ENCODE results near the gene UGGT1. TPM values are rescaled to one million over a fixed set of nuclear protein-coding genes. Genes with fewer than 3 reads are reported as not detected.

The UGGT1 gene
- total RNA-seq, 1 donor from 2014 or later = 47.1 TPM

DNA sequence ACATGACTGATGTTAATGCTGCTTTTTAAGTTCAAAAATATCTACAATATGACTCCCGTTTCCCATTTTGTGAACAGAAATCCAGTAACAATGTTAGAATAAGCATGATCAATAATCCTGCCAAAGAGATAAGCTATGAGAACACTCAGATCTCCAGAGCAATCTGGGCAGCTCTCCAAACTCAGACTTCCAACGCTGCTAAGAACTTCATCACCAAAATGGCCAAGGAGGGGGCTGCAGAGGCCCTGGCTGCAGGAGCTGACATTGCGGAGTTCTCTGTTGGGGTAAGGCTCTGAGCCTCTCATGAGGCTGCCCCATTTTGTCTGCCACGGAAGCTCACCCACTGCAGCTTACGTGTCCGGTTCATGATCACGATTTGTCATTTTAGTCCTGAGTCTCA is 68.4 kb downstream of the UGGT1 start:
- TF ChIP-seq, protein P1, sequence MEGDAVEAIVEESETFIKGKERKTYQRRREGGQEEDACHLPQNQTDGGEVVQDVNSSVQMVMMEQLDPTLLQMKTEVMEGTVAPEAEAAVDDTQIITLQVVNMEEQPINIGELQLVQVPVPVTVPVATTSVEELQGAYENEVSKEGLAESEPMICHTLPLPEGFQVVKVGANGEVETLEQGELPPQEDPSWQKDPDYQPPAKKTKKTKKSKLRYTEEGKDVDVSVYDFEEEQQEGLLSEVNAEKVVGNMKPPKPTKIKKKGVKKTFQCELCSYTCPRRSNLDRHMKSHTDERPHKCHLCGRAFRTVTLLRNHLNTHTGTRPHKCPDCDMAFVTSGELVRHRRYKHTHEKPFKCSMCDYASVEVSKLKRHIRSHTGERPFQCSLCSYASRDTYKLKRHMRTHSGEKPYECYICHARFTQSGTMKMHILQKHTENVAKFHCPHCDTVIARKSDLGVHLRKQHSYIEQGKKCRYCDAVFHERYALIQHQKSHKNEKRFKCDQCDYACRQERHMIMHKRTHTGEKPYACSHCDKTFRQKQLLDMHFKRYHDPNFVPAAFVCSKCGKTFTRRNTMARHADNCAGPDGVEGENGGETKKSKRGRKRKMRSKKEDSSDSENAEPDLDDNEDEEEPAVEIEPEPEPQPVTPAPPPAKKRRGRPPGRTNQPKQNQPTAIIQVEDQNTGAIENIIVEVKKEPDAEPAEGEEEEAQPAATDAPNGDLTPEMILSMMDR (IDR thresholded peaks at IDR 0.05) = no peak
- H3K27me3 Mint-ChIP-seq (ENCODE audit: low read depth) = no peaks in the 10 kb centered on the region
- H3K9me3 Mint-ChIP-seq (ENCODE audit: low read depth) = no peaks in the 10 kb centered on the region
- DNase-seq (ENCODE audit: low spot score) = no peak
- H3K4me1 Mint-ChIP-seq (ENCODE audit: low read depth) = peaks cover 10% of the 10 kb centered on the region
- H3K4me3 Mint-ChIP-seq (ENCODE audit: unreplicated experiment) = no peak overlapping the region
- peaks cover 21% of the 10 kb centered on the region for H3K36me3 Mint-ChIP-seq (ENCODE audit: low read depth)
- H3K27ac Mint-ChIP-seq (ENCODE audit: unreplicated experiment) = no peak overlapping the region

DNA sequence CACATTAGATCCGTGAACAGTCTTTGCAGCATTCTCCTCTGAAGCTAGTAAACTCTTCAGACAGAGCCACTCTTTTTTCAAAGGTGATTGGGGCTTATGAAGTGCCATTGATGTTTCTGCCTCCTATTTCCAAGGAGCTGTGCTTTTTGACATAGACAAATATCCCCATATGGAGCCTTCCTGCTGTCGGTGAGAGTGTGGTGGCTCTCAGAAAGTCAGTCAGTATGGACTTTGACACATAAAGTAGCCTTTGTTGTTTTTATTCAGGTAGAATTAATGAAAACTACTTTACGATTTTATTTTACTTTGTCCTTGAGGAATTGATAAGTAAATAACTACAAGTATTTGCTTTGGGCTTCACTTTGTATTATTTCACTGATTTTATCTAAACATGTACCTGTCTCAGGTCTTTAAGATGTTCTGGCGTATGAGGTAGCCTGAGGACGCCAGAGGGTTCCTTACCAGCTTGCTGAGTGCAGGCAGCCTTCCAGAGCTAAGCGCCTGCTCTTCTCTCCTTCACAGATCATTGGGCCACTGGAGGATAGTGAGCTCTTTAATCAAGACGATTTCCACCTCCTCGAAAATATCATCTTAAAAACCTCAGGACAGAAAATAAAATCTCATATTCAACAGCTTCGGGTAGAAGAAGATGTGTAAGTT is 69.7 kb downstream of the UGGT1 start:
- H3K27ac Mint-ChIP-seq (ENCODE audit: unreplicated experiment) = no peak overlapping the region
- H3K27me3 Mint-ChIP-seq (ENCODE audit: low read depth) = no peaks in the 10 kb centered on the region
- TF ChIP-seq, protein P1 (IDR thresholded peaks at IDR 0.05) = no peak
- peaks cover 22% of the 10 kb centered on the region for H3K36me3 Mint-ChIP-seq (ENCODE audit: low read depth)
- H3K4me1 Mint-ChIP-seq (ENCODE audit: low read depth) = peaks cover 10% of the 10 kb centered on the region
- H3K4me3 Mint-ChIP-seq (ENCODE audit: unreplicated experiment) = no peak overlapping the region
- no peaks in the 10 kb centered on the region for H3K9me3 Mint-ChIP-seq (ENCODE audit: low read depth)
- DNase-seq (ENCODE audit: low spot score) = no peak

DNA sequence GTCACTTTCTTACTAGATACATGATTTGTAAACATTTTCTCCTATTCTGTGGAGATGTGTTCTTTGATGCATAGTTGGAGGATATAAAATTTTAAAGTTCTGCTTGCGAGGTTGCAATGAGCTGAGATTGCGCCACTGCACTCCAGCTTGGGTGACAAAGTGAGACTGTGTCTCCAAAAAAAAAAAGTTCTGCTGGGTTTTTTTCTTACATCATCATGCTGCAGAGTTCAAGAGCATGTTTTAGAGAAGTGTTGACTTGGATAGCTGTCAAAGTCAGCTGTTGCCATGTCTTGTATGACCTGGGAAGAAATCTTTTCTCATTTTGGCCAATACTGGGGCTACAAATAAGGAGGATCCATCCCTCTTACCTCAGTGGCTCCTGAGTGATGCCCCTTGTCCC is 71.3 kb downstream of the UGGT1 start:
- no peak for DNase-seq (ENCODE audit: low spot score)
- Mint-ChIP-seq H3K4me3 (ENCODE audit: unreplicated experiment) (no peak overlapping the region), H3K27me3 (ENCODE audit: low read depth) (no peaks in the 10 kb centered on the region), H3K4me1 (ENCODE audit: low read depth) (peaks cover 6% of the 10 kb centered on the region), H3K36me3 (ENCODE audit: low read depth) (peaks cover 24% of the 10 kb centered on the region), H3K9me3 (ENCODE audit: low read depth) (no peaks in the 10 kb centered on the region), H3K27ac (ENCODE audit: unreplicated experiment) (no peak overlapping the region)
- TF ChIP-seq, protein P1 (IDR thresholded peaks at IDR 0.05) = no peak

DNA sequence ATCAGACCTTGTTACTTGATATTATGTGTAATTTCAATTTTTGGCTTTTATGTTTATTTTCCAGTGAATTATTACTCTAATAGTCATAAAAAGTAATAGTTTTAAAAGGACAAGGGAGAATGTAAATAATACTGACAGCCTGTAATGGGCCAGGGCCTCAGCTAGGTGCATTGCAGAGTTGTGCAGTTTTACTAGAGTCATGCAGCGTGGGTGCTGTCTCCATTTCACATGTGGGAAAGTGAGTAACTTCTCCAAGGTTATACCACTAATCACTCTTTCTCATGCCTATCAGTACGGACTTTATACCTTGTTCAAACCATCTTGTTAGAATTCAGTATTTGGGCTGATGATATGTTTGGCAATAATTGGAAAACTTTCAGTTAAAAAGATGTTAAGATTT is 73.3 kb downstream of the UGGT1 start:
- no peaks in the 10 kb centered on the region for H3K4me1 Mint-ChIP-seq (ENCODE audit: low read depth)
- H3K4me3 Mint-ChIP-seq (ENCODE audit: unreplicated experiment) = no peak overlapping the region
- DNase-seq (ENCODE audit: low spot score) = no peak
- H3K9me3 Mint-ChIP-seq (ENCODE audit: low read depth) = no peaks in the 10 kb centered on the region
- H3K27ac Mint-ChIP-seq (ENCODE audit: unreplicated experiment) = no peak overlapping the region
- TF ChIP-seq, protein P1 (IDR thresholded peaks at IDR 0.05) = no peak
- H3K36me3 Mint-ChIP-seq (ENCODE audit: low read depth) = peaks cover 24% of the 10 kb centered on the region
- H3K27me3 Mint-ChIP-seq (ENCODE audit: low read depth) = no peaks in the 10 kb centered on the region

DNA sequence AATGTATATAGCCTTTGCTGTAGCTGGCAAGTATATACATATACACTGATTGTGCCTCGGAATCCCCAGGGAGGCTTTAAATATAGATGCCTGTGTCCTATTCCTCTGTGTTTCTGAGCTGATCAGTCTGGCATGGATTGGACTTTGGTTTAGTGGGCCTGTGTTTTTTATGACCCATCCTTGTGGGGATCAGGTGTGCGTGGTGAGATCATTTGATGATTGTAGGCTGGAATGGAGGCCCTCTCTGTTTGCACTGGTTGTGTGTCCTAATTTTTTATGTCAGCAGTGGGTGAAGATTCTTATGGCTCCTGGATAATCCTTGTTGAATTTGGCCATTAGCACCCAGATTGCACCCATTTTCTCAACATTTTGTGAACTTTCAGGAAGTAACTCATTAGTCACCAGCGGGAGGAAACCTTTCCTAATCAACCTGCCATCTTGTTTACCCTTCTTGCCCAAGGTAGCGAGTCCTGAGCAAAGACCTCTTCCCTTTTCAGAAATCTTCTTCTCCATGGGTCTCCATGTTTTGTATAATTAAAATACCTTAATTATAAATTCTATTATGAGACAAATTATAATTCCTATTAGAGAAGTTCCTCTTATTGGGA is 75.8 kb downstream of the UGGT1 start:
- Mint-ChIP-seq H3K4me3 (ENCODE audit: unreplicated experiment) (no peak overlapping the region), H3K4me1 (ENCODE audit: low read depth) (no peaks in the 10 kb centered on the region), H3K9me3 (ENCODE audit: low read depth) (no peaks in the 10 kb centered on the region), H3K27me3 (ENCODE audit: low read depth) (no peaks in the 10 kb centered on the region), H3K36me3 (ENCODE audit: low read depth) (peaks cover 23% of the 10 kb centered on the region), H3K27ac (ENCODE audit: unreplicated experiment) (no peak overlapping the region)
- no peak for DNase-seq (ENCODE audit: low spot score)
- TF ChIP-seq, protein P1 (IDR thresholded peaks at IDR 0.05) = no peak
